Measurements from ENCODE around the gene CNRIP1.

GRCh38 chr2:68244456-68244855 is 75.3 kb downstream of the CNRIP1 start:
- TF ChIP-seq CTCF (IDR thresholded peaks at IDR 0.05; ENCODE audit: insufficient read depth, low read depth, low read length) (peak; percentile 3), EZH2 (IDR thresholded peaks at IDR 0.05; ENCODE audit: insufficient read depth, low read length) (no peak)
